ENCODE results near the gene CLEC3B. TPM values are rescaled to one million over a fixed set of nuclear protein-coding genes. Genes with fewer than 3 reads are reported as not detected.

Gene CLEC3B
- total RNA-seq, 4 donors from 2014 or later: 58.9 to 297 (median 125) TPM

DNA sequence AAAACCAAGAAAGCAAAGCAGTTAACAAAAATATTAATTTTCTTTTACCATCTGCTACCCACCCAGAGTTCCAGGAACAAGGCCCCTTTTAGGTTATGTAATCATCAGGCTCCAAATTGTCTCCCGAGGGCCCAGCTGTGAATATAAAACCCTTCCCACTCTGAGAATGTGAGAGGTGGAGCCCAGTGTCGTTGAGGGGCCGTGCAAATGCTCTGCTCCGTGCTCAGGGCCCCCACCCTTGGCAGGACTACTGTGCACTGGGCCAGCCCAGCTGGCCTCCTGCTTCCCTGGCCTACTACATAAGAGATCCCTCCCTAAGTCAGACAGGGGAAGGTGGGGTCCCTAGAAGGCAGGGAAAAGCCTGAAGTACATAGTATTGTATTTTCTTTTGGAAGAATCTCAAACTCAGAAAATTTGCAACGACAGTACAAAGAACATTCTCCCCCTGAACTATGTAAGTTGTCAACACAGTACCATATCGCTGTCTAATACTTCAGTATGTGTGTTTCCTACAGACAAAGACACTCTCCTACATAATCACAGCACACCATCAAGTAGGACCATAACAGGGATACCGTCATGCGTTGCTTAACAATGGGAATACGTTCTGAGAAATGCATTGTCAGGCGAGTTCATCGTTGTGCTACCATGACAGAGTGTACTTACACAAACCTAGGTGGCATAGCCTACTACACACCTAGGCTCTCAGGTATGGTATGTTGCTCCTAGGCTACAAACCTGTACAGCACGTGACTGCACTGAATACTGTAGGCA, 4.4 kb upstream of the CLEC3B start:
- no peak for DNase-seq (ENCODE audit: low spot score)
- TF ChIP-seq, protein P1, sequence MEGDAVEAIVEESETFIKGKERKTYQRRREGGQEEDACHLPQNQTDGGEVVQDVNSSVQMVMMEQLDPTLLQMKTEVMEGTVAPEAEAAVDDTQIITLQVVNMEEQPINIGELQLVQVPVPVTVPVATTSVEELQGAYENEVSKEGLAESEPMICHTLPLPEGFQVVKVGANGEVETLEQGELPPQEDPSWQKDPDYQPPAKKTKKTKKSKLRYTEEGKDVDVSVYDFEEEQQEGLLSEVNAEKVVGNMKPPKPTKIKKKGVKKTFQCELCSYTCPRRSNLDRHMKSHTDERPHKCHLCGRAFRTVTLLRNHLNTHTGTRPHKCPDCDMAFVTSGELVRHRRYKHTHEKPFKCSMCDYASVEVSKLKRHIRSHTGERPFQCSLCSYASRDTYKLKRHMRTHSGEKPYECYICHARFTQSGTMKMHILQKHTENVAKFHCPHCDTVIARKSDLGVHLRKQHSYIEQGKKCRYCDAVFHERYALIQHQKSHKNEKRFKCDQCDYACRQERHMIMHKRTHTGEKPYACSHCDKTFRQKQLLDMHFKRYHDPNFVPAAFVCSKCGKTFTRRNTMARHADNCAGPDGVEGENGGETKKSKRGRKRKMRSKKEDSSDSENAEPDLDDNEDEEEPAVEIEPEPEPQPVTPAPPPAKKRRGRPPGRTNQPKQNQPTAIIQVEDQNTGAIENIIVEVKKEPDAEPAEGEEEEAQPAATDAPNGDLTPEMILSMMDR (IDR thresholded peaks at IDR 0.05): no peak
- ATAC-seq (ENCODE audit: low FRiP score): no peak

DNA sequence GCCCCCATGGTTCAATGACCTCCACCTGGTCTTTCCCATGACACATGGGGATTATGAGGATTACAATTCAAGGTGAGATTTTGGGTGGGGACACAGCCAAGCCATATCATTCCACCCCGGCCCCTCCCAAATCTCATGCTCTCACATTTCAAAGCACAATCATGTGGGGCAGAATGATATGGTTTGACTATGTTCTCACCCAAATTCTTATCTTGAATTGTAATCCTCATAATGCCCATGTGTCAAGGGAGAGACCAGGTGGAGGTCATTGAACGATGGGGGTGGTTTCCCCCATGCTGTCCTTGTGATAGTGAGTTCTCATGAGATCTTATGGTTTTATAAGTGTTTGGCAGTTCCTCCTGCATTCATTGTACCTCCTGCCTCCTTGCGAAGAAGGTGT, 2.4 kb upstream of the CLEC3B start:
- TF ChIP-seq, protein P1 (IDR thresholded peaks at IDR 0.05): no peak
- ATAC-seq (ENCODE audit: low FRiP score) (no peak), DNase-seq (ENCODE audit: low spot score) (no peak)

DNA sequence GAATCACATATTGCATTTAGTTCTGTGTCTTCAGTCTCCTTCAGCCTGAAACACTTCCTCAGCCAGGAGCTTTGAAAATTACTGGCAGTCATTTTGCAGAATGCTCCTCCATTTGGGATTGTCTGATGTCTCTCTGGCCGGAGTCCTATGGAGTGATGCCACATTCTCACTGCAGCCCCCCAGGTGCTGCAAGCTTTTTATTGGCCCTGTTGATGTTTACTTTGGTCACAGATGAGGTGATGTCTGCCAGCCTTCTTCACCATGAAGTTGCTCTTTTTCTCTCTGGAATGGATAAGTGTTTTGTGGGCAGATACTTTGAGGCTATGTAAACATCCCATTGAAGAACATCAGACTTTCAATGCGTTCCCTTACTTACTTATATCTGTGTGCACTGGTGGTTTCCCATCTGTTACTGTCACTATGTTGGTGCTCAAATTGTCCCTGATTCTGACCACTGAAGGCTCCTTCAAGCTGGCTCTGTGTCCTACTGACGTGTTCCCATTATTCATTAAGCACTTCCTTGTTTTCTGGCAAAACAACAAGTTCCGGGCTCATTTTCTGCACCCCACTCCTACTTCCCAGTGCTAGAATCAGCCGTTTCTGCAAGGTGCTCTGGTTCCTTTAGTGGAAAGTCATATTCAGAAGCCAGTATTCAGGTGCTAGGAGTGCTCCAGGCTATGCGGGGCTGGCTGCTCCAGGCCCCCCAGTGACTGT, 1.4 kb upstream of the CLEC3B start:
- DNase-seq (ENCODE audit: low spot score) (no peak), ATAC-seq (ENCODE audit: low FRiP score) (no peak)

DNA sequence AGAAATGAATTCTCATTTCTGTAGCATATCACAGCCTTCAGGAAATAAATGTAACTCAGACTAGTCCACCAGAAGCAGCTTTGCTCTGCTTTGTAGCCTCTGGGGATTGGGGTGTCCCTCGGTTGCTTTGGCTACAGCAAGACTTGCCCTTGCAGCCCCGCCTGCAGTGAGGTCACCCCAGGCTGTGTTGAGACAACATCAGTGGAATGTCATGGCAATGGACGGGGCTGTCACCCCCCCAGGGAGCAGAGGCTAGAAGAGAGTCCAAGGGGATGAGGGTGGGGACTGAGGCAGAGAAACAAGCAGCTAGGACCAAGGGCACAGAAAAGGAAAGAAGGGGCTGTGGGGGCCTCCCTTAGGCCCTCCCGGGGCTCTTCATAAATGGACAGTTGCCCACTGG, 854 bp downstream of the CLEC3B start:
- no peak for DNase-seq (ENCODE audit: low spot score)
- TF ChIP-seq, protein P1 (IDR thresholded peaks at IDR 0.05): no peak
- ATAC-seq (ENCODE audit: low FRiP score): peak; percentile 40

More for the DNA sequence above, 1.4 kb upstream of the CLEC3B start:
- TF ChIP-seq, protein P1 (IDR thresholded peaks at IDR 0.05): no peak

DNA sequence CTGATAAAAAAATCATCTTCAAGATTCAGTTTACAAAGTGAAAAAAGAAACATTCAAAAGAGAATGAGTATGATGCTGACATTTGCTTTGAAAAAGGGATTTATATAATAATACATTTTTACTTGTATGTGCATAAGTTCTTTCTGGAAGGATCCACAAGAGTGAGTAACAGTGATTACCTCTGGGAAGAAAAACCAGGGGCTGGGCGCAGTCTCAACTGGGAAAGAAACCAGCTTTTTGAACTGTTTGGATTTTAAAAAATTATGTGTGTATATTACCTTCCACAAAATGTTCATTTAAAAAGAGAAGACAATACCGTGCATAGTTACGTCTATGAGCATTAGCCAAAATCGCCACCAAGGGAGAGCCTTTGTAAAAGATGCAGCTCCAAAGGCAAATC, 1.3 kb downstream of the CLEC3B start:
- no peak for DNase-seq (ENCODE audit: low spot score)
- TF ChIP-seq, protein P1 (IDR thresholded peaks at IDR 0.05): no peak
- no peak for ATAC-seq (ENCODE audit: low FRiP score)

DNA sequence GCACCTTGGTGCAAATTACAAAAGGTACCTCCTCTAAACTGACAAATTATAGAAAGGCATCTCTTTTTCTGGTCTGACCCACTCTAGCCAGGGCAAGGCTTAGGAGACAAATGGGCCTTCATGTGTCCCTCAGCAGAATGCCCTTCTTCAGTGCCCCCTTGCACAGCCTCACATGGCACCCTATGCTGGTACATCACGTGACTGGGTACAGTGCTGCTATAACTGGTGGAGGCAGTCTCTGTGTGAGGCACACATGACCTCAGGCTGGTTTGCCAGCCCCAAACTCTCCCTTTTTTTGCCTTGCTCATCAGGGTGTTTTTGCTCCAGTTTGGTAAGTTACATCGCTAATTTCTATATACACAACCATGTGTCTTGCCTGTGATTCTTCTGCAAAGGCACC, 3.1 kb downstream of the CLEC3B start:
- DNase-seq (ENCODE audit: low spot score) (no peak), ATAC-seq (ENCODE audit: low FRiP score) (no peak)
- TF ChIP-seq, protein P1 (IDR thresholded peaks at IDR 0.05): no peak
